Activated T-cell treated with anti-CD3 and anti-CD28 coated beads for 24 hours (primary cell): ENCODE results near the gene BLM.

ENCODE experiments used
- DNase-seq: peaks from one replicate; pipeline ENCODE4 v3.0.0-alpha.2; 2020; ENCODE audit warnings: low read depth

Gene BLM

DNA sequence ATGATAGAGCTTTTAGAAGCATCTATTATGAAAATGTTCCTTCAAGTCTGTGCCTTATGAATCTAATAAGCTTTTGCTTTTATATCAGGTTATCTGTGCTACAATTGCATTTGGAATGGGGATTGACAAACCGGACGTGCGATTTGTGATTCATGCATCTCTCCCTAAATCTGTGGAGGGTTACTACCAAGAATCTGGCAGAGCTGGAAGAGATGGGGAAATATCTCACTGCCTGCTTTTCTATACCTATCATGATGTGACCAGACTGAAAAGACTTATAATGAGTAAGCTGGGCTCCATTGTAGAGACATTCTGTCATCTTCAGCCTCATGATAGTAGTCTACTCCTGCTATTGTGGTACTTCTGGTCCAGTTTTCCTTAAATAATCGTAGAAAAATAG is 73.4 kb downstream of the BLM start:
- DNase-seq, result no peak

DNA sequence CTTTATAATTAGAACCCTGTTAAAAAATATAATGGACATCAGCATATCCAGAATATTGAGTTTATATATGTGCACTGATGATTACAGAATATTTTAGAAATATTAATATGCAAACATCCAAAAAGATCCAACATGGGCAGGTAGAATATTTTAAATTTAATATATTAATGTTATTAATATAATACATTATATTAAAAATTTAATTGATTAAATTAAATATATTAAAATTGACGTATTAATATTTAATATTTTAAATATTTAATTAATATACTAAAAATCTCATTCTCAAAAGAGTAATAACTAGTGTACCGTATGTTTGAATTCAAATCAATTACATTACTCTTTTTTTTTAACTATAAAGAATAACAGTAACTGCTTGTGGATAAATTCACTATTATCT is 77.4 kb downstream of the BLM start:
- no peak for DNase-seq

DNA sequence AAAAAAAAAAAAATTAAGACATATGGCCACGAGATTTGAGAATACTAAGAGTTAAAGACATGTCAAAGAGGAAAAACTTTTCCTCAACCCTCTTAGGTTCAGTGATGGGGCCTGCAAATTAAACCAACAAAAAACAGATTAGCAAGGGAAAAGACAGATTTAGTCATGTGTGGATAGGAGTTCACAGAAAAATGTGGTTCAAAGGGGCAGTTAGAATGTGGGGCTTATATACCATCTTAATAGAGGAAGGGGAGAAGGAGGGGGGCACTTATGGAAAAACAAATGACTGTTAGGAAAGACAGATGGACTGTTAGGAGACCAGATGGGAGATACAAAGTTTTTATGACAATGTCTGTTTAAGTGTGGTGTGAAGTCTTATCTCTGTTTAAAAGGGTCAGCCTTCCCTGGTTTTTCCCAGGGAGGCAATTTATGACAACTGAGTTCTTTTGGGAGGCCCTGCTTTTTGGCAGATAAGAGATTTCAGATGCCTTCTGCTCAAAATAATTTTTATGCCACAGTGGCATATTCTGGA is 82.6 kb downstream of the BLM start:
- DNase-seq, result no peak

DNA sequence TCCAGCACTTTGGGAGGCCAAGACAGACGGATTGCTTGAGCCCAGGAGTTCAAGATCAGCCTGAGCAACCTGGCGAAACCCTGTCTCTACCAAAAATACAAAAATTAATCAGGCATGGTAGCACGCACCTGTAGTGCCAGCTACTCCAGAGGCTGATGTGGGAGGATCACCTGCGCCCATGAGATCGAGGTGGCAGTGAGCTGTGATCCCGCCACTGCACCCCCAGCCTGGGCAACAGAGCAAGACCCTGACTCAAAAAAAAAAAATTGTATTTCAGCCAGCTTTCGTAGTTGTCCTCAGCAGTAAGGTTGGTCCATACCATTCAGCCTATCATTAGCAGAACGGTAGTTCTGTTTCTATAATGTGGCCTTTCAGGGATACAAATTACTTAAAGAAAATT is 84.7 kb downstream of the BLM start:
- no peak for DNase-seq

DNA sequence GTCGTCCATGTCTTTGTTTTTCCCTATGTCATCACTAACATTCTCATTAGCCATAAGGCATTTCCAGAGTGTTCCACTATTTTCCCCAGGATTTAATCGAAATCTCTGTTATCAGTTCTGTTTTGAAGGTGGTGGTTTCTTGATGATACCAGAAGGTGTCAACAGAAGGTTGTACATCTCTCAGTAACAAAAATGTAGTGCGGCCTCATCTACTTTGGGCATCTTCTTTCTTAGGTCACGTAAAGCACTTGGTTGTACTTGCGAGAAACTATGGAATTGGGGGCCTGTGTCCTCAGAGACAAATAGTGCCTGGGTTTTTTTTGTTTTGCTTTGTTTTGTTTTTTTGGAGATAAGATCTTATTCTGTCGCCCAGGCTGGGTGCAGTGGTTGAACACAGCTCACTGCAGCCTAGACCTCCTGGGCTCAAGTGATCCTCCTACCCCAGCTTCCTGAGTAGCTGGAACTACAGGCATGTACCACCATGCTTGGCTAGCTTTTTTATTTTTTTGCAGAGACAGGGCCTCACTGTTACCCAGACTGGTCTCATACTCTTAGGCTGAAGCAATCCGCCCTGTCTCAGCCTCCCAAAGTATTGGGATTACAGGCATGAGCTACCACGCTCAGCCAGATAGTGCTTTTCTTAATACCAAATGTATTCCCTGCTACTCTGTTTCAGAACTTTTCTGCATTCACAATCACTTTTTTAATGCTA is 90.1 kb downstream of the BLM start:
- DNase-seq, result no peak

DNA sequence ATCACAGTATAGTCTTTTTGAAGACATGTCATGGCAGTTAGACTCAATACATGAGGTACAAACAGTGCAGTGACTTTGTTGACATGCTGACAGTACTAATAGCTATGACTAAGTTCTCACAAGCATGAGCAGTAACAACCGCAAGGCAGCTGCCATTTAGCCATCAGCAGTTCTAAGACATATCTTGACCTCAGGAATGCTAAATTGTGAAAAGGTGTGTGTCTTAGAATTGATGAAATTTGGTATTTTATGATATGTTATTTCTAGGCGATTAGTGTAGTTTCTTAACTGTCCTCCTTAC is 90.6 kb downstream of the BLM start:
- DNase-seq, result no peak

DNA sequence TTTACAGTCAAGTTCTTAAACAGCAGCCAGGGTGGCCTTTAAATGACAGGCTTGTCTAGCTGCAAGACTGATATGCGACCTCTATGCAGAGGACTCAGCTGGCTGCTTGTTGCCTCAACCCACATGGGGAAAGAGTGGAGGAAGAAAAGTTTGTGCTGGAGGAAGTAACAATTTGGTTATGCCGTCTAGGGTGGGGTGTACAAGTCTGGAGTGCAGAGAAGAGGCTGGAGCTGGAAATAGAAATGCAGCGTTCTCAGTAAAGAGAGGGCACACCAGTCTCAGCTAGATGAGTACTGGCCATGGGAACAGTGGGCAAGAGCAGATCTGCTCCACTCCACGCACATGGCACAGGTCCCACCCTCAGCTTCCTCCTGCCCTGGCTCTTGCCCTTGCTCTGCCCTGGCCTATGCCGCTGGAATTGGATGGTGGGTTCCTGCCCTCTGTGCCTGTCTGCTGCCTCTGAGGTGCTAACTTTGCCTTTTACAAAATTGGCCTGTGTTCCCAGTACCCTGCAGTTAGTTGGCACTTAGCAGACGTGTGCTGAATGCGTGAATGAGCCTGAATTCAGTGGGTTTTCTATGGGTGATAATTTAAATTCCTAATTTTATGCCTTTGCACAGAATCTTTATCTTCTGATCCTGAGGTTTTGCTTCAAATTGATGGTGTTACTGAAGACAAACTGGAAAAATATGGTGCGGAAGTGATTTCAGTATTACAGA is 91.5 kb downstream of the BLM start:
- DNase-seq, result no peak

DNA sequence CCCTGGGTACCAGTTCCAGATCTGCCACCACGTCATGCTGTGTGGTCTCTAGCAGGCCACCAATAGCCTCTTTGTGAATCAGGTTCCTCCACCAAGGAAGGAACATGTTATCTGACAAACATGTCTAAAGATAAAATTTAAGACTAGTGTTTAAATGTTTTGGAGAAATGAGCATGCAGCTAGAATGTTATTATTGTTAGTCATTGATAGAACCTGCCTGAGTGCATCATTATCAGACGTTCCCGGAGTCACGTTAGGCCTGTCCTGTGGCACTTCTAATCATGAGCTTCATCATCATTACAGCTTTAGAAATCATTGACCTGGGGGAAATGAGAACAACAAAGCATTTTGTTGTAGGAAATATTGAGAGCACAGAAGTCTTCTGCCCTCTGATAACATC is 92.4 kb downstream of the BLM start:
- DNase-seq, result no peak

DNA sequence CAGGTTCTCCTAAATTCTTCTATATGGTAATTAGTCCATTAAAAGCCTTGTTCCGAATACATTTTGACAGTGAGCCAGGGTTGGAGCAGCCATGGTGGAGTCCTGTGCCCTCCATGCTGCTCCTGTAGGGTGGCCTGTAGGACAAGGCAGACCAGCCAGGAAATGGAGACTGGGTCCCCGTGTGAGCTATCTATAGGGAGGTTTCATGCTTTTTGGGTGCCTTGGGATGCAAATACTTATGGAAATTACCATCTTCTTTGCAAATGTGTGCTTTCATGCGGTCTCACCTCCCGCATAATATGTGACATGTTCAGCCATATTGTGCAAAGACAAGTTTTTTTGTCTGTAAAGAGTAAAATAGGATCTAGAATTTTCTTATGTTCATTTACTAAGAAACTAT is 93.2 kb downstream of the BLM start:
- no peak for DNase-seq

DNA sequence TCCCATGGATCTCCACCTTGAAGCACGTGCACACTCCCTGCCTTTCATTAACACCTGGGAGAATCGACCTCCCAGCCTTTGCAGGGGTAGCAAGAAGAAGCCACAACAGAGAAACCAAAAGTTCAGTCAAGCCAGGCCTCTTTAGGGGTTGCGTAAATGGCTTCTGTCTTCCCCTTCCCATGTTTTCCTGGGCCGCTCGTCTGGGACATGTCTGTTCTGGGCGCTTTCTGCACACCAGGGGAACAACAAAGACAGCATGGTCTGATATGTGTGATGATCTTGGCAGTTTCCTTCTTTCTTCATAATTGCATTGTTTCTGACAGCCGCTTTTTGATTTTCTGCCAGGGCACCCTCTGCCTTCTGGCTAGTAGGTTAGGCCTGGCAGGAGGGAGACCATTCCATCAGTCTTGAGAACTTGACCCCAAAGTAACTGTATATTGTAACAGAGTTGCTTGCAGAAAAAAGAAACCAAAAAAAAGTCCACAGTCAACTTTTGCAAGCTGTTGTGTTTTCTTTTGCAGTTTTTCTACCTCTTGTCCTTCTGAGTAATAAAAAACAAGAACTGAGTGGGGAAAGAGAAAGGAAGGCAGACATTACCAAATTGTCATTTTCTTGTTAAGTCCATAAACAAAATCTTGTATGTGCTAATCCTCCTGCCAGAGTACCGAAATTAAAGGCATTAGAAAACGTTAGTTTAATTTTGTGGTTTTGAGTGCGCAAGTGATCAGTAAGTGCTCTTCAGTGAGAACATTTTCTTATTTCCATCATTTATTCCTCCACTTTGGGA is 95.2 kb downstream of the BLM start:
- DNase-seq, result no peak

DNA sequence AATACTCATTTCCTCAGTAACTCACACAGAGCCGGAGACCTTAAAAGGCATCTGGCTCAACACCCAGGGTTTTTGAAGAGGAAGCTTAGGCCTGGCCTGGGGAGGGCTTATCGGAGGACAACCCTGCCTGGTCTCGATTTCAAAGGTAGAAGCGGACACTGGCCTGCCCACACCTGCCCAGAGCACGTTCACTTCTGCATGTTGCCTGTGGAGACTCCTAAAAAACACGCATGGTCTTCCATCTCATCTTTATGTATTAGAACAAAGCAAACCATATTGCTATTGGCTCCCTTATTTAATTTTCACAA is 95.8 kb downstream of the BLM start:
- no peak for DNase-seq

DNA sequence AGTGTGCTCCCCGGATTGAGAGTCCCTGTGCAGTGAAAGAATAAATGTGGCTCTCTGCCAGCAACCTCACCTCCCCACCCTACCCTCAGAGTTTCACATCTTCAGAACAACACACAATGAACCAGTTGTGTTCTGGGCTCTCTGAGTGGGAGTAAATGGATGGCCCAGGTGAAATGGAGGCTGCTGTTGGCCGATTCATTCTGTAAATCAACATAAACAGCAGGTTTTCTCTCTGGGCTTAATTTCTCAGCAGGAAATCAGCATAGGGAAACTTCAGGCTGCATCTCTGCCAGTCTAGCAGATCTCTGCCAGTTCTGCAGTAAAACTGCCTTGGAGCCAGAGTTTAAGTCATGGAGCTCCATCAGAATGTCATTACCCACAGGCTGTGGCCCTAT is 96.6 kb downstream of the BLM start:
- DNase-seq, result no peak

DNA sequence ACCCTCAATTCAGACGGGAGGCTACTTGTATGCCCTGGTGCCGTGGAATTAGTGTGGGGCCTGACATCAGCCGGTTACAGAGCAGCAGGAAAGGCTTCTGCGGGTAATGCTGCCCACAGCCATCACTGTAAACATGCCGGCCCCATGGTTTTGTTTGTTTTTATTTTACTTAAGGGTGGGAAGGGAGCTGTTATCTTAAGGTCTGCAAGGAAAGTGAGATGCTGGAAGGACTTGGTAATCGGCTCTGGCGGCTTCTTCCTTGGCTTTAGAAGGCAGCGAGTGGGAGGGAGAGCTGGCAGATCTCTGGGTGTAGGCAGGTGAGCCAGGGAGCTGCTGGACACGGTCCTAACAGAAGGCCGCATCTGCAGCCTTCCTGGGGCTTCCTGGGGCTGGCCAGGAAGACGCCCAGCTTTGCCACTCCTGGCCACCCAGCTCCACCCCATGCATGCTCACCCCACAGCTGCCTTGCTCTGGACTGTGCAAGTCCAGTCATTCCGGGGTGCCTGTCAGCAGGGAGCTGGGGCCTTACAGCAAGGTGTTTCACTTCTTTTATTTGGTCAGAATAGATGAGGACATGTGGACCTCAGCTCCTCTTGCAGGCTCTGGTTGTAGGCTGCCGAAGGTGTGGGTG is 97.2 kb downstream of the BLM start:
- no peak for DNase-seq

DNA sequence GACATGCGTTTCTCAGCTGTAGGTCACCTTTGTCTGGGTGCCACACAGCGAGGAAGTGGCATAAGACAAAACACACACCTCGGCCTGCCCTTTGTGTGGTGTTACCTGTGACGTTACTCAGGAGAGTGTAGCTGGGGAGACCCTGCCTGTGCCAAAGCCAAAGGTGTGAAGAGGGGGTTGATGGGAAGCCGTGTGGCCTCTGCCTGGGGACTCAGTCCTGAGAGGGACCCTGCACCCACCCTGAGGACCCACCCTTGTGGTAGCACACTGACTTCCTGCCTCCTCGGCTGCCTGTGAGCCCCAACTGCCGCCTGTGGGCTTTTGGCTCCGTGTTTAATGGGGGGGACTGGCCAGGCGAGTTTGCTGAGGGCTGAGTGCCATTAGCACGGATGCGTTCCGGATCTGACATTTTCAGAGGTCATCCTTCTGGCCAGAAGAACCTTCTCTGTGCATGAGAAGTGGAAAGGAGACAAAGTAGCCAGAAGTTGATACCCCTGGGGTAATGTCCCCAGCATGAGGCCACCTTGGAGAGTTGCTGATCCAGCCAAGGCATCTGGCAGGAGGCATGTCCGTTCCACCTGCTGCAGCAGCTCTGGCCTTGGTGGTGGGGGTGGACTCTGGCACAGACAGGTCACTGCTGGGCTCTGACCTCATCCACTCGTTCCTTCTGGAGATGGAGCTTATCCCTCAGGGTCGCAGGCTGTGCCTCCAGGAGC is 99.4 kb downstream of the BLM start:
- DNase-seq, result no peak

DNA sequence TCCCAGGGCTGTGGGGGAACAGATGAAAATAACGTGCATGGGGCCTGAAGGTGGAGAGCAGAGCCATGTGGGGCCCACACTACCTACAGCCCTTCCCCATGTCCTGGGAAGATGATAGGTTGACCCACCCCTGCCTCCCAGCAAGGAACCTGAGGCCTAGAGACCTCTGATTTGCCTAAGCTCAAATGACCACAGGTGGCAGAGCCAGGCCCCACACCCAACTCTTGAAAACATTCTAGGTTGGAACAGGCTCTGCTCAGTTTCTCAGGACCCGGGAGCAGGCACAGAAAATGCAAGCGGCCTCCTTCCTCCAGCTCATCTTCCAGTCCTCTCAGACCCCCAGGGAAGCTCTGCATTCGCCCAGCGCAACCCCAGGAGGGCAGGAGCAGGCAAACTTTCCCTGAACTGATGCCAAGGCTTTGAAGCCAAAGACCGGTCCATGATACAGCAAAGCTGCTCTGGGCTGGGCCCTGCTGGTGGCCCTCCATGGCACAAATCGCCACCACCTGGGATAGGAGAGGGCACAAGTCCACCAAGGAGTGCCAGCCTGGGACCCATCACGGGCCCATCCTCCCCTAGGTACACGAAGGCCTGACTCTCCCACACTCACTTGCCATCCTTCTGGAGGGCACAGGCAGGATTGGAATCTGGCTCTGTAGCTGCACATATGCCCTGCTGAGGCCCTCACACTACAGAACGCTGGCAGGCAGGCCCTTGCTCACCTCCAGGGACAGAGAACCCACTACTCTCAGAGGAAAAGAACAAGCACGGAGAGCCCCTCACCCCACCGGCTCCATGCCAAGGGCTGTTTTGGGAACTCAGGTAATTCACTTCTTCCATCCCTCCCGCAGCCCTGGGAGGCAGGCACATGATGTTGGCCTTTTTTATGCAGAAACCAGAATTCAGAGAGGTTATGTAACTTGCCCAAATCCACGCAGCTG is 100.2 kb downstream of the BLM start:
- no peak for DNase-seq

DNA sequence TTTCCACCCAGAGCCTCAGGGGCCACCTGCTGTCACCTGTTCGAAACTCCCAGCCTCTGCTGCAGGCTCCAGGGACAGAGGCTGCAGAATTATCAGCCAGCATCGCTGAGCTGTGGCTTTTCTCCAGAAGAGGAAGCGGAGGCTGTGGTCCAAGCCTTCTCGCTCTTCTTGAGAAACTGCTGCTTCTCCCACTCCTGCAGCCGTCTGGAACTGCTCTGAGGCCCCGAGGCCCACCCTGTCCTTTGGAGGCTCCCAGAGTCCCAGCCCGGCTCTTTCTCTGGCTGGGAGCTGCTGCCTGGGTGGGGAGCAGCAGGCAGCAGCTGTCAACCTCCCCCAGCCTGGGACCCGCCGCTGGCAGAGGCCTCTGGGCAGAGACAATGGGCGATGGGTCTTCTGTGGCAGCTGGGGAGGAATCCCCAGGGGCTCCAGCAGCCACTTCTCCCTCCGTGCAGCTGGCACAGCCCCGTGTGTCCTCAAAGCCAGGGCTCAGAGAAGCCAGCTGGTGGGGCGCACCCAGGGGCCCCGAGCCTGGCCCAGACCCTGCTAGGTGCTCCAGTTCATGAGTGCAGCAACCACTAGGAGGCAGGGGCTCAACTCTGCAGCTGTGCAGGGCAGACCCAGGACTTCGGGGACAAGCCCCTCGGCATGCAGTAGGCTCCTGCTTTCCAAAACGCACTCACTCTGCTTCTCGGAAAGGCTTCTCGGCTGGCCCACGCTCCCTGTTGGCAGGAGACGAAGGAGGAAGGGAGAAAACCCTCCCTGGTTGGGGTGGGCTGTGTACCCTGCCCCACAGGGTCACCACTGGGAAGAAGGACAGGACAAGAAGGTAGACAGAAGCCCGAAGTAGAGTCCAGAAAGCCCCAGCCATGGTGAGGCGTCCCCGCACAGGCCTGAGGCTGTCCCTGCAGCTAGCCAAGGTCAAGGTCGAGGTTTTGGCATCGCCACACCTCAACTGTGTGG is 101.4 kb downstream of the BLM start:
- DNase-seq, result no peak

DNA sequence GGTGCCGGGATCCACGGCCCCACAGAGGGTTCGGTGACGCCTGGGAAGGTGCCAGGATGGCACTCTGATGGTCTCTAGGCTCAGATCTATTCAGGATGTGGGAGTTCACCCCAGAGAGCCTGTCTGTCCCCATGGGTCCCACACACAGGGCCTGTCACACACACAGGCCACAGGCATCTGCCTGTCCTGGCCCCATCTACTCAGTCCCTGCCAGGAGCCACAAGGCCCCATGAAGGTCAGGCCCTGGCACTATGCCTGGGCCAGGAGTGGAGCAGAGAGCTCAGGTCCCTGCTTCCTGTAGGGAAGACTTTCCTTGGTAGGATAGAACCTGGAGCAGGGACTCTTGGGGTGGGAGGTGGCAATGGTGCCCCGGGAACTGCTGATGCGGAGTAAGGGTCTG is 102.2 kb downstream of the BLM start:
- DNase-seq, result no peak

DNA sequence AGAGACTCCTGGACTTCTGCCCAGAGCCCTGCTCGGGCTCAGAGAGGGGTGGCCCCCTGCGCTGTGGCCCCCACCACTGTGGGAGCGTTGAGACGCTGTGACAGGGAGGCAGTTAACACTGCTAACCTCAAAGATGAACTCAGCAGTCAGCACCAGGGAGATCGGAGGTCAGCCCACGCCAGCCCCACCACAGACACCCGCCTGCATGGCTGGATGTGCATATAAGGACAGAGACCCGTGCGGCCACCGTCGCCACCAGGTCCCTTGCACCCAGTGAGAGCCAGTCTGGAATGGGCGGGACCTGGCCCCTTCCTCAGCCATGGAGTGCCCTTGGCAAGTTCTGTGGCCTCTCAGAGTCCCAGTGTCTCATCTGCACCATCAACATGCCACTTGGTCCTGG is 102.7 kb downstream of the BLM start:
- DNase-seq, result no peak

DNA sequence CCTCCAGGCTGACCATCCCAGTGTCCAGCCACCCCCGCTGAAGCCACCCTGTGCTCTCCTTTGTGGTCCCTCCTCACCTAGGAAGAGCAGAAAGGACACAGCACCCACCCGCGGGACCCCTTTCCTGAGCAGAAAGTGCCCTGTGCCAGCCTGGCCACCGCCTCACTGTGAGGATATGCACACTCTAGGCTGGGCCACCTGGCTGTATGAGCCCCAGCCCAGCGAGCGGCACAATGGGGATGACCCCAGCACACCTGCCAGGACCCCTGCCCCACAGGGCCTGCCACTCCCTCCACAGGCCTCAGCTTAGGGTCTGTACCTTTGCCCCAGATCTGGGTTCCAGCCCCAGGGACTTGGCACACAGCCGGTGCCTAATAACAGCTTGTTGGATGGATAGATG is 103.3 kb downstream of the BLM start:
- no peak for DNase-seq
